ENCODE data around the gene DNAL4.

Gene DNAL4

GRCh38 chr22:38795569-38795968 is 1.6 kb upstream of the DNAL4 start:
- no peak for TF ChIP-seq CTCF (IDR thresholded peaks at IDR 0.05; ENCODE audit: low read depth, low read length)
- TF ChIP-seq EZH2phosphoT487 (IDR thresholded peaks at IDR 0.05; ENCODE audit: low read depth): no peak
- Histone ChIP-seq H3K9me3 (ENCODE audit: insufficient read depth, low read length) (no peaks in the 10 kb centered on the region), H2AFZ (ENCODE audit: low read depth, low read length) (no peak overlapping the region), H3K27me3 (ENCODE audit: low read depth, low read length) (peaks cover 41% of the 10 kb centered on the region), H3K27ac (ENCODE audit: low read length) (no peak overlapping the region), H3K4me3 (ENCODE audit: low read length) (no peak overlapping the region), H3K79me2 (ENCODE audit: low read length) (0 out of 2 replicates have a peak, but pooled peaks cover 3% of the 10 kb centered on the region), H4K20me1 (ENCODE audit: insufficient read depth, low read length) (no peaks in the 10 kb centered on the region), H3K4me1 (ENCODE audit: low read length) (peaks cover 12% of the 10 kb centered on the region), H3K9ac (ENCODE audit: low read length) (no peak overlapping the region), H3K4me2 (ENCODE audit: low read length) (no peak overlapping the region), H3K36me3 (replicated peaks; ENCODE audit: low read depth, low read length) (no peaks in the 10 kb centered on the region)

- H2AFZ ChIP-seq (ENCODE audit: low read depth, low read length): no peak overlapping the region
- H3K4me3 ChIP-seq (ENCODE audit: low read length): peak overlapping the region; percentile 86
- peak overlapping the region; percentile 42 for H3K9ac ChIP-seq (ENCODE audit: low read length)
- H3K27ac ChIP-seq (ENCODE audit: low read length): no peak overlapping the region
- H3K4me1 ChIP-seq (ENCODE audit: low read length): peaks cover 12% of the 10 kb centered on the region
- no peaks in the 10 kb centered on the region for H3K9me3 ChIP-seq (ENCODE audit: insufficient read depth, low read length)
- H3K79me2 ChIP-seq (ENCODE audit: low read length): 0 out of 2 replicates have a peak, but pooled peaks cover 3% of the 10 kb centered on the region
- H4K20me1 ChIP-seq (ENCODE audit: insufficient read depth, low read length): no peaks in the 10 kb centered on the region
- peak overlapping the region; percentile 62 for H3K4me2 ChIP-seq (ENCODE audit: low read length)
- TF ChIP-seq CTCF (IDR thresholded peaks at IDR 0.05; ENCODE audit: low read depth, low read length): no peak
- no peak for TF ChIP-seq EZH2phosphoT487 (IDR thresholded peaks at IDR 0.05; ENCODE audit: low read depth)
- no peaks in the 10 kb centered on the region for H3K36me3 ChIP-seq (replicated peaks; ENCODE audit: low read depth, low read length)
- H3K27me3 ChIP-seq (ENCODE audit: low read depth, low read length): peaks cover 19% of the 10 kb centered on the region
Observed at GRCh38 chr22:38793317-38793716, 626 bp downstream of the DNAL4 start.

- peak overlapping the region; percentile 86 for H3K4me3 ChIP-seq (ENCODE audit: low read length)
- H3K79me2 ChIP-seq (ENCODE audit: low read length): 0 out of 2 replicates have a peak, but pooled peaks cover 3% of the 10 kb centered on the region
- no peaks in the 10 kb centered on the region for H4K20me1 ChIP-seq (ENCODE audit: insufficient read depth, low read length)
- no peak for TF ChIP-seq CTCF (IDR thresholded peaks at IDR 0.05; ENCODE audit: low read depth, low read length)
- TF ChIP-seq EZH2phosphoT487 (IDR thresholded peaks at IDR 0.05; ENCODE audit: low read depth): no peak
- H3K36me3 ChIP-seq (replicated peaks; ENCODE audit: low read depth, low read length): no peaks in the 10 kb centered on the region
- no peak overlapping the region for H3K9ac ChIP-seq (ENCODE audit: low read length)
- peaks cover 17% of the 10 kb centered on the region for H3K27me3 ChIP-seq (ENCODE audit: low read depth, low read length)
- H3K27ac ChIP-seq (ENCODE audit: low read length): no peak overlapping the region
- no peak overlapping the region for H2AFZ ChIP-seq (ENCODE audit: low read depth, low read length)
- peak overlapping the region; percentile 62 for H3K4me2 ChIP-seq (ENCODE audit: low read length)
- peaks cover 12% of the 10 kb centered on the region for H3K4me1 ChIP-seq (ENCODE audit: low read length)
- no peaks in the 10 kb centered on the region for H3K9me3 ChIP-seq (ENCODE audit: insufficient read depth, low read length)
Observed at GRCh38 chr22:38792833-38793232, 1.1 kb downstream of the DNAL4 start.

GRCh38 chr22:38789606-38790005 is 4.3 kb downstream of the DNAL4 start:
- Histone ChIP-seq H2AFZ (ENCODE audit: low read depth, low read length) (no peak overlapping the region), H3K4me2 (ENCODE audit: low read length) (no peak overlapping the region), H3K36me3 (replicated peaks; ENCODE audit: low read depth, low read length) (no peaks in the 10 kb centered on the region), H4K20me1 (ENCODE audit: insufficient read depth, low read length) (no peaks in the 10 kb centered on the region), H3K79me2 (ENCODE audit: low read length) (0 out of 2 replicates have a peak, but pooled peaks cover 3% of the 10 kb centered on the region), H3K27me3 (ENCODE audit: low read depth, low read length) (no peaks in the 10 kb centered on the region), H3K9me3 (ENCODE audit: insufficient read depth, low read length) (no peaks in the 10 kb centered on the region), H3K9ac (ENCODE audit: low read length) (no peak overlapping the region), H3K4me3 (ENCODE audit: low read length) (no peak overlapping the region), H3K4me1 (ENCODE audit: low read length) (peaks cover 12% of the 10 kb centered on the region), H3K27ac (ENCODE audit: low read length) (no peak overlapping the region)
- no peak for TF ChIP-seq EZH2phosphoT487 (IDR thresholded peaks at IDR 0.05; ENCODE audit: low read depth)
- no peak for TF ChIP-seq CTCF (IDR thresholded peaks at IDR 0.05; ENCODE audit: low read depth, low read length)

Measured in OCI-LY3 (cell line).